Measurements from ENCODE around the gene COL21A1. TPM values are rescaled to one million over a fixed set of nuclear protein-coding genes. Genes with fewer than 3 reads are reported as not detected.

Gene COL21A1
- total and polyA plus RNA-seq, 7 donors = 0.24 to 7.1 (median 0.65) TPM

- no peak for DNase-seq
- TF ChIP-seq CTCF (IDR thresholded peaks at IDR 0.05) = no peak
- H3K27me3 ChIP-seq (ENCODE audit: insufficient read depth in 3 of 3, low read length in 2 of 3) = no peaks in the 10 kb centered on the region
- no peak for ATAC-seq
- no peaks in the 10 kb centered on the region for H3K9me3 ChIP-seq
- intact Hi-C loops (cut with DNase I) = no loop called here
- no peaks in the 10 kb centered on the region for H3K4me1 ChIP-seq
- H3K27ac ChIP-seq = no peak overlapping the region
- no peak overlapping the region for H3K4me3 ChIP-seq
- WGBS, 3 donors = 63 to 80% (median 72%) methylated on average over 2 of the region's 2 CpGs
- H3K36me3 ChIP-seq (ENCODE audit: insufficient read depth in 1 of 2, low read depth in 1 of 2) = no peaks in the 10 kb centered on the region
Observed at GRCh38 chr6:56148488-56149186, 98.7 kb downstream of the COL21A1 start.

GRCh38 chr6:56147766-56148165 lies 99.6 kb downstream of the COL21A1 start:
- H3K36me3 ChIP-seq (ENCODE audit: insufficient read depth in 1 of 2, low read depth in 1 of 2) = no peaks in the 10 kb centered on the region
- no peaks in the 10 kb centered on the region for H3K27me3 ChIP-seq (ENCODE audit: insufficient read depth in 3 of 3, low read length in 2 of 3)
- H3K27ac ChIP-seq = no peak overlapping the region
- 58 to 86% (median 80%) methylated on average over 2 of the region's 2 CpGs for WGBS, 3 donors
- H3K4me3 ChIP-seq = no peak overlapping the region
- H3K9me3 ChIP-seq = no peaks in the 10 kb centered on the region
- intact Hi-C loops (cut with DNase I) = no loop called here
- H3K4me1 ChIP-seq = no peaks in the 10 kb centered on the region
- DNase-seq = no peak
- TF ChIP-seq CTCF (IDR thresholded peaks at IDR 0.05) = no peak
- ATAC-seq = no peak

GRCh38 chr6:56146086-56146485 lies 101.3 kb downstream of the COL21A1 start:
- WGBS, 3 donors = 80 to 86% (median 84%) methylated on average over 1 of the region's 1 CpG
- no peaks in the 10 kb centered on the region for H3K4me1 ChIP-seq
- no peaks in the 10 kb centered on the region for H3K27me3 ChIP-seq (ENCODE audit: insufficient read depth in 3 of 3, low read length in 2 of 3)
- intact Hi-C loops (cut with DNase I) = no loop called here
- ATAC-seq (no peak), DNase-seq (no peak)
- H3K27ac ChIP-seq = no peak overlapping the region
- no peaks in the 10 kb centered on the region for H3K36me3 ChIP-seq (ENCODE audit: insufficient read depth in 1 of 2, low read depth in 1 of 2)
- no peak for TF ChIP-seq CTCF (IDR thresholded peaks at IDR 0.05)
- H3K9me3 ChIP-seq = no peaks in the 10 kb centered on the region
- H3K4me3 ChIP-seq = no peak overlapping the region

GRCh38 chr6:56145616-56146015 lies 101.8 kb downstream of the COL21A1 start:
- ATAC-seq = no peak
- intact Hi-C loops (cut with DNase I) = no loop called here
- Histone ChIP-seq H3K27me3 (ENCODE audit: insufficient read depth in 3 of 3, low read length in 2 of 3) (no peaks in the 10 kb centered on the region), H3K4me1 (no peaks in the 10 kb centered on the region), H3K9me3 (no peaks in the 10 kb centered on the region), H3K36me3 (ENCODE audit: insufficient read depth in 1 of 2, low read depth in 1 of 2) (no peaks in the 10 kb centered on the region), H3K4me3 (no peak overlapping the region), H3K27ac (no peak overlapping the region)
- no peak for TF ChIP-seq CTCF (IDR thresholded peaks at IDR 0.05)
- WGBS, 3 donors = 0 to 37% (median 29%) methylated on average over 1 of the region's 1 CpG
- no peak for DNase-seq

All from psoas muscle (tissue), 8 donors.